Activated T-cell treated with anti-CD3 and anti-CD28 coated beads for 1 hour (primary cell): ENCODE measurements around the gene COLEC11.
"Not testable (repeated sequence)": the region's sequence is repeated elsewhere in the genome, so short reads cannot be mapped to it uniquely, and the experiment has no call there.

Experiments
- DNase-seq: peaks from one replicate; pipeline ENCODE4 v3.0.0-alpha.2; 2020; ENCODE audit warnings: low read depth

Gene COLEC11

DNA sequence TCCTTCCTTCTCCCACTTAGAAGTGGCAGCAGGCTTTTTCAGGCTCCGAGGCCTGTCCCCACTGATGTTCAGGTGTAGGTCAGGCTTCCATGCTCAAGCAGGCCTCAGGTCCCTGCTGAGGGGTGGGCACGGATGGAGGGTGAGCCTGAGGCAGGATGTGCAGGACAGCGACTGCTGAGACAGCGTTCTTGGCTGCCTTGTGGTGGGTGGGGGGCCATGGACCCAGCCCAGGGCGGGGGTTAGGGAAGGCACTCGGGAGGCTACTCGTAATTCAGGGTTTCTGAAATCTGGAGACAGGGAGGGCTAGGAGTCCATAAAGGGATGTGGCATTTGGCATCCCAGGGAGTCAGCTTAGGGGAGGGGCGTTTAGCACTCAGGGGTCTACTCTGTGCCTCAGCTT, 30.3 kb downstream of the COLEC11 start:
- DNase-seq = no peak

DNA sequence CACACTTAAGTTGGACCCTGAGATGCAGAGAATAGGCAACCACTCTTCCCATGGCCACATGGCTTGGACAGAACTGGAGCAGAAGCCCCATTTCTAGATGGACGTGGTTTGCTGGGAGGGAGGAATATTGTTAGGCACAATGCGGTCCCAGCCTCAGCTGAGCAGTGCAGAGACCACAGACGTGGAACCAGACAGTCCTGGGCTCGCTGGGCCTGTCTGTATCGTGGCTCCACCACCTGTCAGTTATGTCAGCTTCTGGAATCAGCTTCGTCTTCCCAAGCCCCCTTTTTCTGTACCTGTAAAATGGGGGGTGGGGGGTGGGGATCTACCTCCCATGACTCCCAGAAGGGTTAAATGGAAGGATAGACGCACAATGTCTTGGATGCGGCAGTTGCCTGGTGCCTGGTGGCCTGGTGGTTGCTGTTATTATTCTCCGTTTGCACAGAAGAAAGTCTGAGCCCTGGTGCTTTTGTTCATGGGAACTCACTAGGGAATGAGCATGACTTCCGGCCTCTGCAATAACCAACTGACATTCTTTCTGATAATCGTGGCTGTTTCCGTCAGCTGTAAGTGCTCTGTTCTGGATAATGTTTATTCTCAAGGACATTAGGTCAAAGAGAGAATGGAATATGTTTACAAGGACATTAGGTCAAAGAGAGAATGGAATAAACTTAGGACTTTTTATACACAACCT, 31.4 kb downstream of the COLEC11 start:
- no peak for DNase-seq

GRCh38 chr2:3626812-3627499, 32.0 kb downstream of the COLEC11 start:
- DNase-seq = no peak

GRCh38 chr2:3627500-3628100, 32.7 kb downstream of the COLEC11 start:
- DNase-seq = no peak

GRCh38 chr2:3628241-3628679, 33.3 kb downstream of the COLEC11 start:
- DNase-seq = no peak

DNA sequence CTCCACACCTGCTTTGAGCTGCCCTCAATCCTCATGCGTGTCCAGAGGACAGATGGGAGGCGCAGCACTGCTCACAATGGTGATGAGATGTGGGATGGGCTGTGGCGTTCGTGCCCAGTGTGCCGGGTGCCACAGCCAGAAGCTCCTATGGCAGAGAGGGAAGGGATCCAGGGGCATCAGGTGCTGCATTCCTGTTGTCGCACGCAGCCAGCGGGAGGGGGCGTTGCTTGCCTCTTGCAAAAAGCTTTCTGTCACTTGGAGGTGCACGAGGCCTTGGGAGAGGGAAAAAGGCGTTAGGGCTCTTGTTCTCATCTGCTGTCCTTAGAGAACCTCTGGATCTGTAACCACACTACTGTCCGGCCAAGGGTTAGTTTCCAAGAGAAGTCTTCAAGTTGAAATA, 33.9 kb downstream of the COLEC11 start:
- no peak for DNase-seq

GRCh38 chr2:3630631-3631030, 35.7 kb downstream of the COLEC11 start:
- no peak for DNase-seq

DNA sequence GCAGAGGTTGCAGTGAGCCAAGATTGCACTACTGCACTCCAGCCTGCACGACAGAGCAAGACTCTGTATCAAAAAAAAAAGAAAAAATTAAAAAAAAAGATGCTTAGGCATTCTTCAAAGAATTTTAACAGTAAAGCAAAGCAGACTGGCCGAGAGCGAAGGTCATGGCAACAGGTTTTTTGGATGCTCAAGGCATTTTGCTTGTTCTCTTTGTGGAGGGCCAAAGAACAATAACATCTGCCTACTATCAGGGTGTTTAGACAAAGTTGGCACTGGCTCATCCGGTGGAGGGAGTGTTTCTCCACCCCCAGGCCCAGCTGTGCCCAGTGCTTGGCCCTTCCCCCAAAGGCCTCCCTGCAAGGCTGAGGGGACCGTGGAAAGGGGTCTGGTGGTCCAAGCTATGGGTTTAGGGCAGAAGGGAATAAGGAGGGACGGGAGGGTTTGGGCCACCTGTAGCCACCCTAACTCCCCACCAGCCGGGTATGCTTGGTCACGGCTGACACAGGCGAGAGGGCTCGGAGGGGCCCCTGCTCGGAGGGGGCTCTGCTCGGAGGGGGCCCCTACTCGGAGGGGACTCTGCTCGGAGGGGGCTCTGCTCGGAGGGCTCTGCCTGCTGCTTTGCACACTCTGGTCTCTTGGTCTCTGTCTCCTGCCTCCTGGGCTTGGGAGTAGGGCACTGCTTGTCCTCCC, 36.4 kb downstream of the COLEC11 start:
- no peak for DNase-seq

GRCh38 chr2:3631851-3632659, 37.1 kb downstream of the COLEC11 start:
- DNase-seq = no peak

GRCh38 chr2:3633089-3633981, 38.4 kb downstream of the COLEC11 start:
- DNase-seq = no peak

DNA sequence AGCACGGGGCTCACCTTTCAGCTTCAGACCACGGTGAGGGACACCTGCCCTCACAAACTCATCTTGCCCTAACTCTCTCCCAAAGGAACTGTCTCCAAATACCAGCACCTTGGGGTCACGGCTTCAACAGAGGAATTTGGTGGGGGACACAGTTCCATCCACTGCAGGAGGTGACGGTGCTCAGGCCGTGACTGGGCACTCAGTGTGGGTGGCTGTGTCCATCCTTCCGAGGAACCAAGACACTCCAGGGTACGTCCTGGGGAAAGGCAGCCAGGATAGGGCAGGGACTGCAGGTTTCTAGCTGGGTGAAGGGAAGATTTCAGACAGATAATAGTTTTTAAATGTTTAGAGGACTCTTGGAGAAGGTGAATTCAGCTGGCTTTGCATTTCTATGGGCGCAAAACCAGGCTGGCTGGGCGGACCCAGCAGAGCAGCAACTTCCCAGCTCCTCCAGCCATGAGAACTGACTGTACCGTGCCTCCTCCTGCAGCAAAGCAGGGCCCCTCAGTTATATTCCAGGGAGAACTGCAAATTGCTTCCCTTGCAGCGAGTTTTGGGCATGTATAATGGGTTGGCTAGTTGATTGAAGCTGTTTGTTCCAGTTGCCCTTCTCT, 39.2 kb downstream of the COLEC11 start:
- no peak for DNase-seq

- no peak for DNase-seq
Observed at GRCh38 chr2:3634596-3635121, 39.7 kb downstream of the COLEC11 start.

GRCh38 chr2:3635171-3635974, 40.5 kb downstream of the COLEC11 start:
- no peak for DNase-seq

- not testable (repeated sequence) for DNase-seq
Observed at GRCh38 chr2:3635975-3636327, 41.0 kb downstream of the COLEC11 start.

DNA sequence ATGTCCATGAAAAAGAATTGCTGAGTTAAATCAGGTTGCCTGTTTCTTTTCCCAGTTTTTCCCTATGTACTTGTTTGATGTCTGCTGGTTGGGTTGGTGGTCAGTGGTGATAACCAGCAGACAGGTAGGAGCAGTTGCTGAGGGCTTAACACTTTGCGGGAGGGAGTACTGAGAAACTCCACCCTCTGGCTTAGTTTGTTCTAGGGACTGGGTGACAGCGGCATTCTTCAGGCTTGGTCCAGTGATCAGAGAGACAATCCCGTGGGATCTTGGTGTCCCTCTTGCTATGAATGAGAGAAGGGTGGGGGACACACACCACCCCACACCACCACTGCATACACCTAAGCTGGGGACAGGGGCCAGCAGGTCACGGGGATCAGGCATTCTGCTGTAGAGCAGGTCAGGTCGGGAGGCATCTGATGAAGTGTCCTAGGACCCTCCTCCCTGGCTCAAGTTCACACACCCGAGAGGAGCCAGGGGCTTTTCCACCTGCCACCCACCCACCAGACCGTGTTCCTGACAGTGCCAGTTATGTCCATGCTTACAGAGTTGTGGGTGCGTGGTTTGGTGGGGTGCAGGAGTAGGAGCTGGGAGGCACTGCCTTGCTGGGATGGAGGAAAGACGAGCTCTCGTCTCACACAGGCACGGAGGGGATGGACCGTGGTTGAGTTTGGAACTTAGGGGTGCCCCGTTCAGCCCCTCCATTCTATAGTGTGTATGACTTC, 41.8 kb downstream of the COLEC11 start:
- DNase-seq = no peak

- DNase-seq = no peak
Observed at GRCh38 chr2:3637311-3637675, 42.4 kb downstream of the COLEC11 start.

- no peak for DNase-seq
Observed at GRCh38 chr2:3637692-3638455, 43.0 kb downstream of the COLEC11 start.

DNA sequence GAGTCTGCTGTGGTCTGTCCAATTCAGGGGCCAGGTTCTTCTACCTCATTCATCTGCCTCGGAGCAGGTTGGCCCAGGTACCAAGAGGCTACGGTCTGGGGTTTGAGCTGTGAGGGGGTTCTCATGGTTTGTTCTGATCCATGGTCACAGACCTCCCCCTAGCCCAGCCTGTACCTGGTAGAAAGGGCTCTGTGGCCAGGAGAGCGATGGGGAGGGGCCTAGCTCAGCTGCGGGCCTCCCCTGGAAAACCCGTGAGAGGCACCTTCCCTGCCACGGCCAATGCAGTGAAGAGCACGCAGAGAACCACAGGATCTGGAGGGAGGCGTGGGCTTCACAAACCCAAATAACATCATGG, 43.5 kb downstream of the COLEC11 start:
- DNase-seq = no peak
